BJ (cell line): Measurements from ENCODE around the gene TFF2. TPM values are rescaled to one million over a fixed set of nuclear protein-coding genes. Genes with fewer than 3 reads are reported as not detected.

Source experiments
- CTCF ChIA-PET: fragments of 350-600 bp; formaldehyde crosslinking; extraction: SDS; loops from one replicate; lab custom pipeline; 2021; ENCODE audit warnings: antibody characterized with exemption, inconsistent platforms; lab: Yijun Ruan, JAX
- POLR2A ChIA-PET: fragments of 300-600 bp; sonication (Branson Sonifier 250); formaldehyde crosslinking; extraction: SDS; loops from one replicate; lab custom pipeline; 2021; ENCODE audit warnings: antibody characterized with exemption; lab: Charles Lee
- DNase-seq: peaks from one replicate; pipeline ENCODE4 v3.0.0-alpha.2; 2011; ENCODE audit warnings: low read depth
- H3K27me3 ChIP-seq: 2 replicates; pipeline ENCODE4 v1.6.0; 2011; ENCODE audit warnings: low read length; ENCODE audit not compliant: control insufficient read depth, insufficient read depth
- H3K36me3 ChIP-seq: 2 replicates; pipeline ENCODE4 v1.5.1; 2011; ENCODE audit warnings: low read length; ENCODE audit not compliant: control insufficient read depth, insufficient read depth
- H3K4me3 ChIP-seq: 2 replicates; pipeline ENCODE4 v1.5.1; 2011; ENCODE audit warnings: low read depth, mild to moderate bottlenecking, control low read depth, low read length
- CTCF ChIP-seq: IDR thresholded peaks from 2 replicates; pipeline ENCODE4 v1.5.1; 2011; ENCODE audit warnings: low read depth, mild to moderate bottlenecking, control low read depth, inconsistent platforms, low read length, moderate library complexity; ENCODE audit not compliant: insufficient read depth
- polyA plus RNA-seq: library from polyadenylated mRNA; depleted of rRNA; stranded (reverse); fragments of >200 nt; gene quantifications from 2 replicates; pipeline ENCODE4 v1.2.3, GENCODE V29; 2011

Gene TFF2
- polyA plus RNA-seq, 1 experiment, result not detected

GRCh38 chr21:42351626-42352440 is 1.0 kb upstream of the TFF2 start:
- Histone ChIP-seq H3K4me3 (no peak overlapping the region), H3K27me3 (no peaks in the 10 kb centered on the region), H3K36me3 (no peaks in the 10 kb centered on the region)
- POLR2A ChIA-PET, result no interaction called here
- DNase-seq, result no peak
- TF ChIP-seq CTCF, result no peak
- CTCF ChIA-PET, result no interaction called here

- ChIA-PET POLR2A (no interaction called here), CTCF (no interaction called here)
- Histone ChIP-seq H3K36me3 (no peaks in the 10 kb centered on the region), H3K27me3 (no peaks in the 10 kb centered on the region), H3K4me3 (no peak overlapping the region)
- no peak for TF ChIP-seq CTCF
- no peak for DNase-seq
Measured at GRCh38 chr21:42350318-42350910, 380 bp downstream of the TFF2 start.

- H3K4me3 ChIP-seq, result no peak overlapping the region
- no peak for TF ChIP-seq CTCF
- POLR2A ChIA-PET, result no interaction called here
- DNase-seq, result no peak
- CTCF ChIA-PET, result no interaction called here
- no peaks in the 10 kb centered on the region for H3K36me3 ChIP-seq
- no peaks in the 10 kb centered on the region for H3K27me3 ChIP-seq
Measured at GRCh38 chr21:42349420-42350317, 1.1 kb downstream of the TFF2 start.

GRCh38 chr21:42348762-42349161 is 2.0 kb downstream of the TFF2 start:
- no peak for TF ChIP-seq CTCF
- no peak for DNase-seq
- Histone ChIP-seq H3K36me3 (no peaks in the 10 kb centered on the region), H3K27me3 (no peaks in the 10 kb centered on the region), H3K4me3 (no peak overlapping the region)
- ChIA-PET CTCF (no interaction called here), POLR2A (no interaction called here)
